Neural progenitor cell (in vitro differentiated cells): ENCODE results near the gene COL25A1.

Source experiments
- CTCF ChIP-seq: fragments of 200-600 bp; sonication (generic); IDR thresholded peaks from 2 replicates; pipeline ENCODE4 v1.5.1; 2017; ENCODE audit warnings: antibody characterized with exemption, mild to moderate bottlenecking
- EZH2 ChIP-seq: fragments of 200-600 bp; sonication (generic); IDR thresholded peaks from 2 replicates; pipeline ENCODE4 v1.6.1; 2017; ENCODE audit warnings: antibody characterized with exemption, mild to moderate bottlenecking, moderate library complexity
- EZH2phosphoT487 ChIP-seq: fragments of 200-600 bp; sonication (generic); IDR thresholded peaks from 2 replicates; pipeline ENCODE4 v1.6.1; 2017; ENCODE audit warnings: antibody characterized with exemption

- TF ChIP-seq EZH2 (no peak), CTCF (no peak), EZH2phosphoT487 (no peak)
Measured at GRCh38 chr4:109067508-109068235, 234.8 kb downstream of the COL25A1 start.
